Ammon's horn (tissue), 1 donor: ENCODE measurements around the gene YAP1.

Source experiments
- DNase-seq: peaks from one replicate; pipeline ENCODE4 v3.0.0-alpha.2; 2016; ENCODE audit warnings: low spot score

Gene YAP1

DNA sequence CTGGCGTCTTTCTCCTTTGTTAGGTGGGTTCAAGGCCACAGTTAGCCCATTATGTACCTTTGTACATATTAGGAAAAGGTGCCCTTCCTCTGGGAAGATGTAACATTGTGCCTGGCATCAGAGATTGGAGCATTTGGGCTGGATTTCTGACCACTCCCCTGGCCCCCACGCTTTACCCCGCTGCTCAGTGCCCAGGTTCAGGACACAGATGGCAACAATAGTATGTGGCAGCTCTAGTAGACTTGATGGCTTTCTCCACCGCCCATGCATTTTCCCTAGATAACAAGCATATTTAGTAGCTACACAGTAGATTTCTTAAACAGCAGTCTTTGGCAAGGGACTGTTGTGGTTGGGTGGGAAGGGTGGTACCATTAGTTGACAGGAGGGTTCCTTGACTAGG is 53.1 kb downstream of the YAP1 start:
- DNase-seq: no peak

DNA sequence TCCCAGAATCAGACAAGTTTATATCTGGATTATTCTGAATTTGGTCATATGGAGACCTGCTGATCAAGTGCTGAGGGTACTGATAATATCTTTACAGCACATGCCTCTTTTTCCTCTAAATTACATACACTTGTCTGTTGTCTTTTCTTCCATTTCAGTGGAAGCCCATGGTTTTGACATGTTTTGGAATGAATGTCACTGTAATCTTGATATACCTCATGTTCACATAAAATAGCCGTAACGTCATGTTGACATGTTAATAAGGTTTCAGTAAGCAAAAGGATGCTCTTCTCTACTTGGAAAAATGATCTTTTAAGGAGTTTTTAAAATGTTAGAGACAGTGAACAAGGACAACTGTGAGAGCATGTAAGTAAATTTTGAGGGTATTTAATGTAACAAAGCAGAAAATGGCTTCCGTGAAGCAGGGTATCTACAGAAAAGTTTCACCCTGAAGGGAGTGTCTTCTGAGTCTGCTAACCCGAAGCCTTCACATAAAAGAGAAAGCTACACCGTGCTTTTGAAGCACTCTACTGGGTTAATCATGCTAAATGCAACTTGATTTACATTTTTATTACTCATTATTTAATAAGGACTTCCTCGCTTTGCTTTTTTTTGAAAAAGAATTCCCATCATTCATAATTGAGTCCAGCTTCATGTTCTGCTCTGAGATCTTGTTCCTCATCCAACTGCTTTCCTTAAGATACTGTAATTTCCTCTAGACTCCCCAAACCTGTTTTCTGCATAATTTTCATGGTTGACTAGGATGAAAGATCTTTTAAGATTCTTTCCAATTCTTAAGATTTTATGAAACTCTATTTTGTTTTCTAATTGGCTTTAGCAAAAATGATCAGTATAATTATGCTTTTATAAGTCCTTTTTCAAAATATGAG is 56.2 kb downstream of the YAP1 start:
- no peak for DNase-seq

DNA sequence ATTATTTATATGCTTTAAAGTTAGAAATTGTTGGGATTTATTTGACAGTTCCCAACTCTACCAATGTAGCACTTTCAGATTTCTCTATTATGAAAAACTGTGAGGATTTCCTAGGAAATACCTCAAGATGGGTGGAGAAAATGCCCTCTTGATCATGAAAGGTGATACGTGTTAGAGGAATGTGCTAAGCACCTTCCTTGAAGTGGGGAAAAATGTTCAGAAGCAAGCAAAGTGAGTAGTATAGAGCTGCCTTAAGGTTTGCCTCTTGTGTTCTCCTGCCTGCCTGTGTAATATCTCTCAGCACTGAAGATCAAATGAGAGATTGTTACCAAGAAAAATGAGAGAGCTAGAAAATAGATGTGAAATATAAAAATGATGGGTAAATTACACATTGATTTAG is 58.2 kb downstream of the YAP1 start:
- DNase-seq: no peak

DNA sequence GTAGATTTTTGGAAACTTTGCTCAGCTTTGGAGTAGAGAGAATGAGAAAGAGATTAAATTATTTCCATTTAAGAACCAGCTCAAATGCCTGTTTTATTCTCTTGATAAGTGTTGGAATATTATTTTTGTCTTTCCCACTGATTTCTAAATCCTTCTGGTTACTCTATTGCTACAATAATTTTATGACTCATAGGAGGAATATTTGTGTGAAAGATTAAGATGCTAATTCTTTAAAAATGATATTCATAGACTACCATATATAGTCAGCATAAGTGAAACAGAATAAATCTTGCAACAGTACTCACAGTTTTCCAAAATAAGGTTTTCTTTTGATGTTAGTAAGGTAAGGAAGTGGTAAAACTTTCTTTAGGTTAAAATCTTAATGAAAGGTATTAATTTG is 60.9 kb downstream of the YAP1 start:
- no peak for DNase-seq

DNA sequence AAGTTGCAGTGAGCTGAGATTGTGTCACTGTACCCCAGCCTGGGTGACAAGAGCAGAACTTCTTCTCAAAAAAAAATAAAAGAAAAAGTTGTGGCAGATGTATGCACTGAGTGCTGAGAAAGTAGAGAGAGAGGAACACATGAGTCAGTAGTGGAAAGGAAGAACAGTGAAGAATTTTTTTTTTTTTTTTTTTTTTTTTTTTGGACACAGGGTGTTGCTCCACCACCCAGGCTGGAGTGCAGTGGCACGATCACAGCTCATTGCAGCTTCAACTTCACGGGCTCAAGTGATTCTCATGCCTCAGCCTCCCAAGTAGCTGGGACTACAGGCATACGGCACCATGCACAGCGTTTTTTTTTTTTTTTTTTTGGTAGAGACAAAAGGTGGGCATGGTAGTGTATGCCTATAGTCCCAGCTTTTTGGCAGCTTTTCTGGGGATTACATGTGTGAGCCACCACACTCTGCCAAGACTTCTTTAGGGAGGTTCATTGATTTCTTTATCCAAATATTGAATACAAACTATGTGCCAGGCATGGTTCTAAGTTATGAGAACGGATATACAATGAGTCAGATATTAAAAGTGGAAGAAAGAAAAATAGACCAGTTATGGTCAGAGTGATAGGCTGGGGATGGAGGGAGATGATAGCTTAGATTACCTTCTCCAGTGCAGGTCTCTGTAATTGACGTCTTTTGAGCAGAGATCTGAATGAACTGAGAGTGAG is 62.0 kb downstream of the YAP1 start:
- no peak for DNase-seq

DNA sequence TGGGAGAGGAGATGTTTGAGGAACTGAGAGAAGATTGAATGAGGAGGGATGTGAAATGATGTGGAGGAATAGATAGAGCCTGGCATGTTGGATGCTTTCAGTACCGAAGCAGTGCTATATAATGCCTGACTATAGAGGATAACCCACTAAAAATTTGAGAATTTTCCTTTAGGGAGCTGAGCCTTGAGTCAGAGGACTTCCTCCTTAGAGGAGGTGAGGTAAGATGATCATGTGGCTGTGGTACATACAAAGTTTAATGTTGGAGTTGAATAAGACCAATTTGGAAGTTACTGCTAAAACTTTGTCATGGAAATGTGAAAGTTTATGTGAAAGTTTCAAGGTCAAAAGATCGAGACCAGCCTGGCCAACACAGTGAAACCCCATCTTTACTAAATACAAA is 66.9 kb downstream of the YAP1 start:
- DNase-seq: no peak

DNA sequence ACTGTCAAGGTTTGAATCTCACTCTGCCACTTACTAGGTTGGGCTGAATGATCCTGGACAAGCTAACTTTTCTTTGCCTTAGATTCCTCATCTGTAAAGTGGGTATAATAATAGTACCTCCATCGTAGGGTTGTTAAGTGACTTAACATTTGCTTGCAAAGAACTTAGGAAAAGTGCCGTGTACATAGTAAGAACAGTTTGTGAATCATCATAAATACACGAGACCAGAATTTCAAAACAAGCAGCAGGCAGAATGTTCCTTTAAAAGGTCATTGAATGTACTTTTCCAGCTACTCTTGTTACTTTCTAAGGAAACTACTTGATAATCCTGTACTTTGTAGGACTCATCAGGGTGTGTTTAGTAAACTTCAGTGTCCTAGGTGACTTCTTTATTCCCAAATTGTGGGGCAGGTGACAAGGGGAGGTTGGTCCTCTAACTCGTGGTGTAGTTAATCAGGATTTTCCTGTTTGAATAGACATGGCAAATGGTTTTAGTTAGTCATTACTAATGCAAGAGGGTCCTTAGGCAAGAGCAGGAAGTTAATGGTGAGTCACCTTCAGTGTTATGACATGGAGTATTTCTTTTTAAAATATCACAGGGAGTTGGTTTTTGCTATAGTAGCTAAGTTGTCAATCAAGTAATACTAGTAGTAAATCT is 67.9 kb downstream of the YAP1 start:
- DNase-seq: no peak

DNA sequence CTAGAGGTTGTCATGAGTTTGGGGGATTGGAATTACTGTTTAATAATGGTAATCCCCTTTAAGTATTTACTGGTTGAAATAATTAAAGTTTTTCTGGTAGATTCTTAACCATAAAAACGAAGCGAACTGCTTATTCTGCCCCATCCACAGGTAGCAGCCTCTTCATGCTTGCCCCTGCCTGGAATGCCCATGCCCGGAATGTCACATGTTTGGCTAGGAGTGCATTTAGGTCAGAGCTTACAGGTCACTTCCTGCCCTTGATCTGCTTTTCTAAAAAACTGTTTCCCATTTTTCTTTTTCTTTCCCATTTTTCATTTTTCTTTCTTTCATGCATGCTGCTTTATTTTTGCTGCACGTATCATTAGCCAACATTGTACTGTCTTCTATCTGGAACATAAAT is 69.1 kb downstream of the YAP1 start:
- no peak for DNase-seq

DNA sequence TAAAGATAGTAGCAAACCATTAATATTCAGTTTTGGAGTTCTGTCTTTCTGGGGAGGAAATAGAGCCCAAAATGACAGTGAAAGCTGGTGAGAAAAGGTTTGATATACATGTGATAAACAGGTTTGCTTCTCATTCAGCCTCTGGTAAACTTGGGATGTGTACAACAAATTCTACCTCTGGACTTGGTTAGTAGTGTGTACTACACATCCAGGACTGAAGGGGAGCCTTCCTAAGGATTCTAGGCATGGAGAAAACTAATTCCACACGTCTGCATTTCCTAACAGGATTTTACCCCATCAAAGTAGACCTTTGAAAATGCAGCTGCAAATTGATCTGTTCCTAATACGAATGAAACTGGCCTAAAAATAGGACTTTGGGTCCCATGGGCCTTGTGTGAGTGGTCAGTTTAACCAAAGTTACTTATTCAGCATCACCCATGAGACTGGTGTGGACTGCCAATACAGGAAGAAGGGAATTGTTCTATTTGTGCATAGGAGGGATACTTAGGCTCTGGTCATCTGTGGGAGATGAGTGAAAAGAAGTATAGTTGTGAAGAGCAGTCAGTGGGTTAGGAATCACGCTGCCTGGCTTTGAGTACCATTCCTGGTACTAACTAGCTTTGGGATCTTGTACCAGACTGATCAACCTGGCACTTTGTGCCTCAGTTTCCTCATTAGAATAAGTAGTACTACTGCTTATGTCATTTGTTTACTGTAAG is 74.2 kb downstream of the YAP1 start:
- DNase-seq: no peak

DNA sequence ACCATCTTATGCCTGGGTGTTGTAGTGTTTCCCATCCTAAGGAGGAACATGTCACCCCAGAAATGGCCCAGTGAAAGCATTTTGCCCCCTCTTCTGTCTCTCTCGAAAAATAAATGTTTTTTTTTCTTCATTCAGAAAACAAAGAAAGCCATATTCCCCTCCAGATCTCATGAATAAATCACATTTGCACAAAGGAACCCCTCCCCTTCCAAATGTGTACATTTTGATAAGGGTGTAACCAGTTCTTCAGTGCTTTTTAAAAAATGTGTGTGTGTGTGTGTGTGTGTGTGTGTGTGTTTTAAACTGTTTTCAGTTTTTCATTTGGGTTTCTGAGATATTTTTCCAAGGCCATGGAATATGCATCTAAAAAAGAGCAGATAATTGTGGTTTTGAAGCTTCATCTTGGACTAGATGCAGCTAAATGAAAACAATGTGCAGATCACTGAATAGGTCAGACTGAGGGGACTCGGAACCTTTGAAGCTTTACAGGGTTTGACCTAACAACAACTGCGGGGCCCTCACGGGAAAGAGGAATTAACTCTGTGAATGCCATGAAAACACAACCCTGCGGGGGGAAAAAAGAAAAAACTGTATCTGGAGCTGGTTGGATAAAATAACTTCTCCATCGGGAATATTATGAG is 76.4 kb downstream of the YAP1 start:
- DNase-seq: no peak

DNA sequence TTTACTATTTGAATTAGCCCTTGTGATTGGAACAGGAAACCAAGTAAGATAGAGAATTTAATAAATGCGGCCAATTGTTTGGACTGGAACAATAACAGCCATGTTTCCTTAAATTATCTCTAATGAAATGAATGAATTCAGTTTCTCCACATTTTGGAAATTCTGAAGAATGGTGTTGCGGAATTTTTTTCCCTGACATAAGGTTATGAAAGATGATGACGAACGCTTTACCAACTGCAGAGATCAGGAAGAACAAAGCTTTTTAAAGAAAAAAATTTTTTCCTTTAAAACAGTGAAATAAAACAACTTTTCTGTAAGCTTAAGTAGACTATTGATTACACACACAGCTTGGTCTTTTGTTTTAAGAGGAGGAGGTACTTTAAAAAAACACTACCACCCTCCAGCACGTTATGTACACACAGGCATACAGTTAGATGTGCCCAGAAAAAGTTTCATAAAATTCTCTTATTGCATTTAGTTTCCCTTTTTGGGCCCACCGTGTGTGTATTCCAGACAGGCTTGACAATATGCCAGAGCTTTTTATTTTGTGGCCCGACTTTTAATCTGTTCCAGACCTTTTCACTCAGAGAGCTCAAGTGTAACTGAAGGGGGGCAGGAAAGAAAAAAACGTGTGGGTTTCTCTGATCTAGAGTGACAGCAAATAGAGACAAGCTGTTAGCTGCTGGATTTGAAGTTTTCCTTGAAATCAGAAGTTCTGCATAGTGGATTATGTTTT is 77.3 kb downstream of the YAP1 start:
- DNase-seq: no peak

DNA sequence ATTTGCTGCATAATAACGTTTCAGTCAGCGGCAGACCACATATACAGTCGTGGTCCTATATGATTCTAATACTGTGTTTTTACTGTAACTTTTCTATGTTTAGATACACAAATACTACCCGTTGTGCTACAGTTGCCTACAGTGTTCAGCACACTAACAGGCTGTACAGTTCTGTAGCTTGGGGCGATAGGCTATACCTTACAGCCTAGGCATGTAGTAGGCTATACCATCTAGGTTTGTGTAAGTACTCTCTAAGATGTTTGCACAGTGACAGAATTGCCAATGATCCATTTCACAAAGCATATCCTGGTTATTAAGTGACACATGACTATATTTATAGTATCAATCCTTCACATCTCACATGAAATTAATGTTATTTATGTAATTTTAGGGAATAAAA is 78.2 kb downstream of the YAP1 start:
- DNase-seq: no peak

DNA sequence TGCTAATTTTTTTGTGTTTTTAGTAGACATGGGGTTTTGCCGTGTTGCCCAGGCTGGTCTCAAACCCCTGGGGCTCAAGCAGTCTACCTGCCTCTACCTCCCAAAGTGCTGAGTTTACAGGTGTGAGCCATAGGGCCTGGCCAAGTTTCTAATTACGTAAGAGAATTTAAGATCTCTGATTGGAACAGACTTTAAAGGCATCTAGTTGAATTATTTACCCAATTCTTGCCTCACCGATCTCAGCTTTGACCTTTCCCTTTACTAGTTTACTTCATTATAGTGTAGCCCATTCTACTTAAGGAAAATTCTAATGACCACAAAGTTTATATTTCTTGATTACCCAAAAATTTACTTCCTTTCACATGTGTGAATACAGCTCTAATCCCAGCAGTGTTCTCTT is 81.6 kb downstream of the YAP1 start:
- no peak for DNase-seq

DNA sequence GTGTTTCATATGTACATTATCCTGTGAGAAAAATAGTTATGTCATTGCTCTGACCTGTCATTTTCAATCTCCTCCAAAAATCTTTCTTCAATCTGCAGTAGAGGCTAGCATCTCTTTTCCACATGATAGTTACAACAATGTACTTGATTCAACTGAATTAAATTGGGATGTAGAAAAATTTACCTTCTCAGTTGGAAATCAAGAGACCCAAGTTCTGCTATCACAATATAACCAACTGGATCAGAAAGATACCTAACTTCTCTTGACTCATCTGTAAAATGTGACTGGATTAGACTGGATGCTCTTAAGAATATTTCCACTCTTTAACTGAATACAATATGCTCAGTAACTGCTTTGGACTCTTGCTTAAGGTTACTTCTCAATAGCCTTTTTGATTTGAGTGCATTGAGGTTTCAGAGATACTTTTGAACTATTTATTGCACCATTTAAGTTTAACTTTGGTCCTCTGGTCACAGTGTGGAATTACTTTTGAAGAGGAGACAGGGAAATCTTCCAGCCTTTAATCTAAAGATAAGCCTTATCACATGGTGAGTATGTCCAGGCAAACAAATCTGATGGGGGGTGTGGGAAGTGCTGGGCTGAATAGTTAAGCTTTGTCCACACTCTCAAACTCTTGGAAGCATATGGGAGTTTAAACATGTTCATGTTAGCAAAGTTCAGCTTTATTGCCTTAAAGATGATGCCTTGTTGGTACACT is 82.3 kb downstream of the YAP1 start:
- DNase-seq: no peak

DNA sequence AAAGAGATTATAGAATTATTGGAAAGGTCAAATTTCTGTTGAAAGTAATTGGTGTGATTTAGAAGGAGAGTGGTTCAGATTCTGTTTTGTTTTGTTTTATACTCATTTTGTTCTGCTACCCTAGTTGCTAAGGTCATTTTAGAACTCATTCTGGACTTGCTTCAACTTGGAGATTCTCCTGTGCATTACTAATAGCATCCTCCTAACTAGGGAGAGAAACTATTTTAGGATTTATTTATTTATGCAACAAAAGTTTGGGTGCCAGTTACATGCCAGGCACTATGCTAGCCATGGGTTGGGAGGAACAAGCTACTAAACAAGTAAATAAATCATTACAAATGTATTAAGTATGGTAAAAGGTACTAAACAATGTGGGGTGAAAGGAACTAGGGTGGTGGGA is 84.0 kb downstream of the YAP1 start:
- DNase-seq: no peak

DNA sequence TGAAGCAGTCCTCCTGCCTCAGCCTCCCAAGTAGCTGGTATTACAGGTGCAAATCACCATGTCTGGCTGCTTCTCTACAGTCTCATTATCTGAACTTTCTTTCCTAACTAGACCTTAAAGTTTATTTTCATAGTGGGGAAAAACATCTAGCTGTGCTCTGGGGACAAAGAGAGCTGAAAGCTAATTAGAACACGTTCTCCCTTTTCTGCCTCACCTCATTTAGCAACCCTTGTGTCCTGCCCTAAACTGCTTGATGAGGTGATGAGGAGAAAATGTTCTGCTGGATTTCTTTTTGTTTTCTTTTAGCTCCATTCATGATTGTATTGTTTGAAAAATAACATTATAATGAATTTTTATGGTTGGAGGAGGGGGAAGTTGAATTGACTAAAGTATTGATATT is 84.7 kb downstream of the YAP1 start:
- no peak for DNase-seq

DNA sequence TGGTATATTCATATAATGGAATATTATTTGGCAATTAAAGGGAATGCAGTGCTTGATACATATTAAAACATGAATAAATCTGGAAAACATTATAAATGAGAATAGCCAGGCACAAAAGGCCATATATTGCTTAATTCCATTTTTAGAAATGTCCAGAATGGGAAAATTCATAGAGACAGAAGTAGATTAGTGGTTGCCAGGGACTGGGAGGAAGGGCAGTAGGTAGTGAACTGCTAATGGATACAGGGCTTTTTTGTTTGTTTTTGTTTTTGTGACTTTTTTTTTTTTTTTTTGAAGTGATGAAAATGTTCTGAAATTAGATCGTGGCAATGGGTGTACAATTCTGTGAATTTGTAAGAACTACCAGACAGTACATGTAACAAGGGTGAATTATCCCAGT is 86.1 kb downstream of the YAP1 start:
- no peak for DNase-seq

DNA sequence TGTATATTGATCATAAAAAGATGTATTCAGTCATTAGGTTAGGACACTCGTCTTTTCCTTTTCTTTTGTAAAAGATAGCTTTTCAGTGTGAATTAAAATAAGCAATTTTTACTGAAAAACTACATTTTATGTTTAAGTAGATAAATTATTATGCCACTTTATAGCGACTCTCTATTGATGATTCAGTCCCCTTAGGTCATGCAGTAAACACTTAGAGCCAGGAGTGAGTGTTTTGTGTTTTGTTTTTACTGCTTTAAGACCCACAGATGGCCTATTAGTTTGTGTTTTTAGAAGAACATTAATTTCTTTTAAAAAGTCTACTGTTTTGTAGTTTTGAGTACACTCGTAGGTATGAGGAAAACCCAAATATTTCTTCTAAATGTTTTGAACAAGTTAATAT is 86.6 kb downstream of the YAP1 start:
- DNase-seq: no peak

DNA sequence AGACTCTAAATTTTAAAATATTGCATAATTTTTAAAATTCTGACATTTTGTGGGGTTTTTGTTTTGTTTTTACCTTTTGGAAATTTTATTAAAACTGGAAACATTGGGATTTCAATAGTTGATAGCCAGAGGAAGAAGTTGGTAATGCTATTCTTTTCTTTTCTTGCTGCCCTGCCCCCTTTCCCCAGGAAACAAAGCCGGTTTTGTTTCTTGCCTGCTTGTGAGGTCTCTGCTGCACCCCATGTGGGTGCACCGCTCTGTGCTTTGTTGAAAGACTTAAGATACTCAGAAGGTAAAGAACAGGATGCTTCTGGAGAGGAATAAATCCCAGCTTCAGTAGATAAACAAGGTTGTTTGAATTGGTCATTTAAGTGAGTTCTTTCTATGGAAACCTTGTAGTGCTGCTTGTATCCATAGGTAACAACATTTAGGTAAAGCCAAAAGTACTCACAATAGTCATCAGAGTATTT is 87.5 kb downstream of the YAP1 start:
- peak; percentile 35 for DNase-seq

DNA sequence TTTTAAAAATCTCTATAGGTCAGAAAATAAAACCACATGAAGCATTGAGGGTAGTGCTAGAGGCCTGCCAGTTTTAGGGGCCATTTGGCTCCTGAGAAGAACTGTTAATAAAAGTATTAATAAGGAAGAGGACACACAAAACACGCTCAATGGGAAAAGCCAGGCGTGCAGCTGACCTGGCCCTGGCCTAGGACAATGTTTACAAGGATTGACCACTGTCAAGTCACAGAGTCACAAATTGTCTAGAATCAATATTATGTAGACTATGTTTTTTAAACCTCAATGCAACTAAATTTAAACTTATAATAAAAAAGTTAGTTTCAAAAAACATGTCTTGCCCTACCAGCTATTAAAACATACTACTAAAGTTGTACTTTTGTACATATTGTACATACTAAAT is 89.4 kb downstream of the YAP1 start:
- no peak for DNase-seq
